Transverse colon (tissue), 4 donors: Measurements from ENCODE around the gene PEX11A. TPM values are rescaled to one million over a fixed set of nuclear protein-coding genes. Genes with fewer than 3 reads are reported as not detected.

ENCODE experiments used
- DNase-seq: peaks from one replicate; pipeline ENCODE4 v3.0.0-alpha.2; 2019
- H3K27ac ChIP-seq, 4 donors: fragments of 200-600 bp; sonication (generic); 2 replicates each; pipeline ENCODE4 v1.5.1; 2016 to 2018; ENCODE audit warnings: inconsistent platforms in 4 of 4
- H3K27me3 ChIP-seq: fragments of 200-600 bp; sonication (generic); 2 replicates; pipeline ENCODE4 v1.5.1; 2017; ENCODE audit warnings: inconsistent platforms
- H3K36me3 ChIP-seq, 4 donors: fragments of 200-600 bp; sonication (generic); 2 replicates each; pipeline ENCODE4 v1.5.1; 2017 to 2019; ENCODE audit warnings: inconsistent platforms in 4 of 4
- H3K4me1 ChIP-seq, 4 donors: fragments of 200-600 bp; sonication (generic); 2 replicates each; pipeline ENCODE4 v1.5.1; 2017 to 2020; ENCODE audit warnings: inconsistent platforms in 4 of 4
- H3K4me3 ChIP-seq, 4 donors: fragments of 200-600 bp; sonication (generic); 1 replicate in 1 of 4; 2 replicates in 3 of 4; pipeline versions ENCODE4 v1.5.1 to v1.6.1; 2017 to 2019; ENCODE audit warnings: inconsistent platforms in 4 of 4
- H3K9me3 ChIP-seq, 2 donors: fragments of 200-600 bp; sonication (generic); 2 replicates each; pipeline ENCODE4 v1.5.1; 2017 to 2019; ENCODE audit warnings: inconsistent platforms in 2 of 2
- EP300 ChIP-seq: sonication (generic); formaldehyde crosslinking; IDR thresholded peaks from one replicate; pipeline ENCODE4 v1.6.1; 2017; ENCODE audit warnings: antibody characterized with exemption, low read depth
- POLR2A ChIP-seq: fragments of 450-650 bp; IDR thresholded peaks from one replicate; pipeline ENCODE4 v1.6.1; 2016; ENCODE audit warnings: antibody characterized with exemption, mild to moderate bottlenecking, moderate library complexity
- POLR2AphosphoS5 ChIP-seq, 3 donors: sonication (generic); formaldehyde crosslinking; IDR thresholded peaks; one replicate each; pipeline ENCODE4 v1.6.1; 2016; ENCODE audit warnings: antibody characterized with exemption in 3 of 3
- WGBS, 2 donors: methylation state at CpG; one replicate each; pipeline ENCODE4 v1.1.5; 2018; ENCODE audit warnings: low coverage in 1 of 2; 5-methylcytosine and 5-hydroxymethylcytosine counted together
- in situ Hi-C, 4 donors: fragments of 200-750 bp; cut with MboI; loops; one replicate each; pipeline versions ENCODE4 v1.15.0 to v1.15.1; 2017; ENCODE audit warnings: low sequenced_read_pairs in 3 of 4, low pct_ligation_motif_present in 1 of 4, low pct_unique_long_range_greater_than_20kb in 1 of 4
- intact Hi-C: fragments of 100-400 bp; cut with DNase I; formaldehyde crosslinking; loops from one replicate; pipeline ENCODE4 v1.15.1; 2023; ENCODE audit warnings: low total_unique reads
- total RNA-seq, 4 donors: library from RNA; depleted of rRNA; stranded (reverse); fragments of >200 nt; gene quantifications; one replicate each; pipeline ENCODE4 v1.1.0, GENCODE V29; 2016
- TF ChIP-seq, protein P1 (sequence below), 5 experiments: fragments of 200-600 bp in 3 of 5; fragments of 450-650 bp in 2 of 5; sonication (generic) in 3 of 5; IDR thresholded peaks; 1 replicate in 2 of 5; 2 replicates in 3 of 5; pipeline ENCODE4 v1.5.1; 2016 to 2017; ENCODE audit warnings: antibody characterized with exemption in 5 of 5, inconsistent platforms in 3 of 5, mild to moderate bottlenecking in 2 of 5, moderate library complexity in 1 of 5

PEX11A gene
- total RNA-seq, 4 donors from 2014 or later = 6.8 to 113 (median 40.6) TPM

DNA sequence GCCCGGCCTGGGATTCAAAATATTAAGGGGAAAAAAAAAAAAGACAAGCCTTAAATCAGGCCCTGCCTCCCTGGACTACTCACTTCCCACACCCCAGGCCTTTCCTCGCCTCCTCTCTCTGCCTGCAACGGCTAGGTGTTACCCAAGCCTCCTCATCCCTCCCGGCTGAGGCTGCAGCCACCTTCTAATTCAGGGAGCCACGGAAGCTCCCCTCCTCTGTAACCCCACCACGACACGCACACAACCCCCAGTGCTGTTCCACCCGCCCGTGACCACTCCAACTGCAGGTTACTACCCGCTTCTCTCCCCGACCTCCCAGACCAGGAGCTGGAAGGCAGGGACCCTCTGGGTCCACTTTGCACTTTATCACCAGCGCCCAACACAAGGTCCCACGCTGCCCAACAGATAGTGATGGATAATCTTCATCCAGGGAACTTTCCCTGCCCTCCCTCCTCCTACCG lies 36.2 kb downstream of the PEX11A start:
- no peak for DNase-seq
- WGBS, 2 donors = 58 to 78% methylated on average over 6 to 14 of the region's 14 CpGs
- Histone ChIP-seq H3K27me3 (peaks cover 20% of the 10 kb centered on the region), H3K4me3 (peak overlapping the region in 3 of 4 donors; percentile 39 to 63 (median 61)), H3K36me3 (no peaks in the 10 kb centered on the region), H3K27ac (no peak overlapping the region), H3K9me3 (no peaks in the 10 kb centered on the region), H3K4me1 (peaks cover 0 to 16% (median 9%) of the 10 kb centered on the region in 4 donors)
- in situ Hi-C loops (no loop called here), intact Hi-C loops (no loop called here)
- TF ChIP-seq, protein P1, sequence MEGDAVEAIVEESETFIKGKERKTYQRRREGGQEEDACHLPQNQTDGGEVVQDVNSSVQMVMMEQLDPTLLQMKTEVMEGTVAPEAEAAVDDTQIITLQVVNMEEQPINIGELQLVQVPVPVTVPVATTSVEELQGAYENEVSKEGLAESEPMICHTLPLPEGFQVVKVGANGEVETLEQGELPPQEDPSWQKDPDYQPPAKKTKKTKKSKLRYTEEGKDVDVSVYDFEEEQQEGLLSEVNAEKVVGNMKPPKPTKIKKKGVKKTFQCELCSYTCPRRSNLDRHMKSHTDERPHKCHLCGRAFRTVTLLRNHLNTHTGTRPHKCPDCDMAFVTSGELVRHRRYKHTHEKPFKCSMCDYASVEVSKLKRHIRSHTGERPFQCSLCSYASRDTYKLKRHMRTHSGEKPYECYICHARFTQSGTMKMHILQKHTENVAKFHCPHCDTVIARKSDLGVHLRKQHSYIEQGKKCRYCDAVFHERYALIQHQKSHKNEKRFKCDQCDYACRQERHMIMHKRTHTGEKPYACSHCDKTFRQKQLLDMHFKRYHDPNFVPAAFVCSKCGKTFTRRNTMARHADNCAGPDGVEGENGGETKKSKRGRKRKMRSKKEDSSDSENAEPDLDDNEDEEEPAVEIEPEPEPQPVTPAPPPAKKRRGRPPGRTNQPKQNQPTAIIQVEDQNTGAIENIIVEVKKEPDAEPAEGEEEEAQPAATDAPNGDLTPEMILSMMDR (IDR thresholded peaks at IDR 0.05) = no peak
- no peak for TF ChIP-seq EP300
- TF ChIP-seq POLR2A = no peak
- no peak for TF ChIP-seq POLR2AphosphoS5 (IDR thresholded peaks at IDR 0.05)

DNA sequence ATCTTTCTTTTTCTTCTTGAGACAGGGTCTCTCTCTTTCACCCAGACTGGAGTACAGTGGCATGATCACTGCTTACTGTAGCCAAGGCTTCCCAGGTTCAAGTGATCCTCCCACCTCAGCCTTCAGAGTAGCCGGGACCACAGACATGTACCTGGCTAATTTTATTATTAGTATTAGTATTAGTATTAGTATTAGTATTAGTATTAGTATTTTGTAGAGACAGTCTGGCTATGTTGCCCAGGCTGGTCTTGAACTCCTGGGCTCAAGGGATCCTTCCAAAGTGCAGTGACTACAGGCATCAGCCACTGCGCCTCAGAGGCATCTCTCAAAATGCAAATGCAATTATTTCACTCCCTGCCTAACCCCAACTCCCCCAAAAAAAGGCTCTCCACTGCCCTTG lies 37.0 kb downstream of the PEX11A start:
- no peak for DNase-seq
- in situ Hi-C loops = no loop called here

GRCh38 chr15:89652666-89653065 lies 37.9 kb downstream of the PEX11A start:
- in situ Hi-C loops (no loop called here), intact Hi-C loops (no loop called here)
- WGBS, 2 donors = 85% methylated on average over 6 of the region's 16 CpGs; no CpG with 5 or more reads in 1 of the 2 donors
- Histone ChIP-seq H3K36me3 (no peaks in the 10 kb centered on the region), H3K9me3 (no peaks in the 10 kb centered on the region), H3K27ac (no peak overlapping the region), H3K4me1 (peaks cover 0 to 16% (median 9%) of the 10 kb centered on the region in 4 donors), H3K27me3 (peaks cover 20% of the 10 kb centered on the region), H3K4me3 (no peak overlapping the region)
- TF ChIP-seq, protein P1 (IDR thresholded peaks at IDR 0.05) = no peak
- no peak for TF ChIP-seq POLR2AphosphoS5 (IDR thresholded peaks at IDR 0.05)
- no peak for DNase-seq

More for the DNA sequence above, 37.0 kb downstream of the PEX11A start:
- TF ChIP-seq, protein P1 (IDR thresholded peaks at IDR 0.05) = no peak
- TF ChIP-seq EP300 (no peak), POLR2AphosphoS5 (IDR thresholded peaks at IDR 0.05) (no peak), POLR2A (no peak)
- intact Hi-C loops = no loop called here
- WGBS, 2 donors = 92 to 93% methylated on average over 2 of the region's 2 CpGs
- H3K36me3 ChIP-seq = no peaks in the 10 kb centered on the region
- peaks cover 20% of the 10 kb centered on the region for H3K27me3 ChIP-seq
- peaks cover 0 to 16% (median 9%) of the 10 kb centered on the region in 4 donors for H3K4me1 ChIP-seq
- no peak overlapping the region for H3K4me3 ChIP-seq
- H3K27ac ChIP-seq = no peak overlapping the region
- no peaks in the 10 kb centered on the region for H3K9me3 ChIP-seq

DNA sequence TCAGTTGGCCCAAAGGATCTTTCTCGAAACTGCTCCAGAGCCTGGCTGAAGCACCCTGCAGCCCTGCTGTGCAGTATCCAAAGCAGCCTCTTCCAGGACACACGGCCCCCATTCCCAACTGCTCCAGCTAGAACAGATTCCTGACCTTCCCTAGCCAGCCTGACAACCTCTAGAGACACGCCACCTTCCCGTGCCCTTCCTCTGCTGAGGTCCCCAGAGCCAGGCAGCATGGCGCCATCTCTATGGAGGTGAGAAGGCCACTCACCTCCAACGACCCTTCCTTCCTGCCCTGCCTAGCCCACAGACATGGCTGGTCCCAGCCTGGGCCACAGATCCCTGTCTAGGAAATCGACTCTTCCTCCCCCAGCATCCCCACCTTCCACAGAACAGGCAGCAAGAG lies 38.4 kb downstream of the PEX11A start:
- Histone ChIP-seq H3K4me3 (no peak overlapping the region), H3K36me3 (no peaks in the 10 kb centered on the region), H3K4me1 (peaks cover 0 to 18% (median 10%) of the 10 kb centered on the region in 4 donors), H3K9me3 (no peaks in the 10 kb centered on the region), H3K27me3 (peaks cover 20% of the 10 kb centered on the region), H3K27ac (no peak overlapping the region)
- in situ Hi-C loops (no loop called here), intact Hi-C loops (no loop called here)
- DNase-seq = no peak
- no peak for TF ChIP-seq POLR2AphosphoS5 (IDR thresholded peaks at IDR 0.05)
- TF ChIP-seq, protein P1 (IDR thresholded peaks at IDR 0.05) = no peak
- no peak for TF ChIP-seq POLR2A
- no peak for TF ChIP-seq EP300
- WGBS, 2 donors = 84 to 85% methylated on average over 4 to 6 of the region's 7 CpGs
